Activated effector memory CD4-positive, alpha-beta T cell treated with anti-CD3 and anti-CD28 coated beads, Interleukin-2, amount 50 U/mL, for 16 hours (primary cell): ENCODE results near the gene RUNX3.

Experiments used
- DNase-seq: peaks from one replicate; pipeline ENCODE4 v3.0.0-alpha.2; 2020

RUNX3 gene

DNA sequence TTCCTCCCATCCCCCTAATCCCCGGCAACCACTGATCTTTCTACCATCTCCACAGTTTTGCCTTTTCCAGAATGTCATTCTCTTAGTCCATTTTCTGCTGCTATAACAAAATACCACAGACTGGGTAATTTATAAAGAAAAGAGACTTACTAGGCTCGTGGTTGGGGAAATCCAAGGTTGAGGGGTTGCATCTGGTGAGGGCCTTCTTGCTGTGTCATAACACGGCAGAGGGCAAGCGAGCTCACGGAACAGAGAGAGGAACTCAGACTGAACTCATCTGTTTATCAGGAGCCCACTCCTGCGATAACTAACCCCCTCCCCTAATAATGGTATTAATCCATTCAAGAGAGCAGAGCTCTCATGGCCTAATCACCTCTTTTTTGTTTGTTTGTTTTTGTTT lies 52.0 kb downstream of the RUNX3 start:
- no peak for DNase-seq

DNA sequence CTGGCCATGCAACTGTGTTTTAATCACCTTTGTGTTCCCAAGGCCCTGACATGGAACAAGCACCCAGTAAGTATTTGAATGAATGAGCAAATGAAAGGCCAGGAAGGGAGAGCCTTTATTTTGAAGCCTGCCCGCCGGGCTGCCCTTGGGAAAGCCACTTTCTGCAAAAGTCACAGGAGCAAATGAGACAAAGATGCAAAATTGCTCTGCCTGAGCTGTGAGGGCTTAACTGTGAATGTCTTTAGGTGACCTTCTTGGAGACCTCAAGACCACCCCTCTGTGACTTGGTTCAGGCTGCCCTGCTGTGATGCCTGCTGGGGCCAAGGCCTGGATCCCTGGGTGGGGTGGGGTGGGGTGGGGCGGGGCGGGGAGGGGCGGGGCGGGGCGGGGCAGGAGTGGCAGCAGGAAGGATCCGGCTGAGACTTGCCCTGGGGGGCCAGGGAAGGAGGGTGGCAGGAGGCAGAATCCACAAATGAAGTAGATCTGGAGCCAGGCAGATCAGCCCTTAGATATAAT lies 54.0 kb downstream of the RUNX3 start:
- peak; percentile 41 for DNase-seq

DNA sequence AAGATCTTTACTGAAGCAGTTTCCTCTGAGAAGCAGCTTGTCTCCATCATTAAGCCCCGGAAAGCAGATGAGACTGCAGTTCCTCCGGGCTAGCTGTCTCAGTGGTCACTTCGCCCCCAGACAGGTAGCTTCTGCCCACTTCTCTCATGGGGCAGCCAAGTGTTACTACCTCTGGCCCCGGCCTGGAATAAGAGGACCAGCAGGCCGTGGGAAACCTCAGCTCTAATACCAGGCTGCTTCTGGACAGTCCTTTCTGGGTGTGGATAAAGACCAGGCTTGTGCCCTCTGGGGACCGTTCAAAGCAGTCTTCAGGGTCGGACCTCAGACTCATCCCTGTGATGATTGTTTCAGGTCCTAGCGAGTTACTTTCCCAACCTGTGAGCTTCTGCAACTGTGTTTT lies 54.8 kb downstream of the RUNX3 start:
- DNase-seq, result peak; percentile 38

DNA sequence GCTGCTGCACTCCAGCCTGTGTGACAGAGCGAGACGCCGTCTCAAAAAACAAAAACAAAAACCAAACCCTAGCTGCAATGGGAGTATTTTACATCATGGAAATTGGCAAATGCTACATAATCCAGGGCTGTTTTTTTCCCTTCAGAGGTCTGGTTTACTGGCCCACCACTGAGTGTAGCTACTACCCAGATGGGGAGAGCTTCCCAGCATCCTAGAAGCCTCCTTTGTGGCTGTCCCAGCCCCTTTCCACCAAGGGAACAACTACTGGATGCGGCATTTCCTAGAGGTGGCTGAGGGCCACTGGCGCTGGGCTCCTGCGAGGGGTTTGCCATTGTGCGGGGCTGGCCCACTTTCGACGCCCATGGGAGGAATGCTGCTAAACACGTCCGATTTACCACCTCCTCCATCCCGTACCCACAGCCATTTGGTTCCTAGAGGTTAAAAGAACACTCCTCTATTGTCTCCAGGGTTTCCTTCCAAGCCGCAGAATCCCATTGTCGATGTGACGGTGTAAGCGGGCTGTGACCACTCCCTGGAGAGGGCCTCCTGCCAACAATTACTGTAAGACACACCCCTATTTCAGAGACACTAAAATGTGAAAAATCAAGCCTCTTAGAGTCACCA lies 55.4 kb downstream of the RUNX3 start:
- peak; percentile 41 for DNase-seq

DNA sequence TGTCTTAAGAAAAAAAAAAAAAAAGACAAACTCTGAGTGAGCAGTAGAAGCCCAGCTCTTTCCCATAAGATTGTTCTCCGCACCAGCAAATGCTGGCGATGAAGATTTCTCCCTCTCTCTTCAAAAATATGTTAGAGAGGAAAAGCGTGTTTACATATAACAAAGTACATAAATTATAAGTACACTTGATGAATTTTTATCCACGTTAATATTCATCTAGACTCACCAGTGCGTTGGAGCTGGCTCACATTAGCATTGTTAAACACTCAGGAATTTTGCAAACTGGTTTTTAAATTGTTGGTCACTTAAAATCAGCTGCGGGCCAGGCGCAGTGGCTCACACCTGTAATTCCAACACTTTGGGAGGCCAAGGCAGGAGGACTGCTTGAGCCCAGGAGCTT lies 56.0 kb downstream of the RUNX3 start:
- DNase-seq, result no peak

DNA sequence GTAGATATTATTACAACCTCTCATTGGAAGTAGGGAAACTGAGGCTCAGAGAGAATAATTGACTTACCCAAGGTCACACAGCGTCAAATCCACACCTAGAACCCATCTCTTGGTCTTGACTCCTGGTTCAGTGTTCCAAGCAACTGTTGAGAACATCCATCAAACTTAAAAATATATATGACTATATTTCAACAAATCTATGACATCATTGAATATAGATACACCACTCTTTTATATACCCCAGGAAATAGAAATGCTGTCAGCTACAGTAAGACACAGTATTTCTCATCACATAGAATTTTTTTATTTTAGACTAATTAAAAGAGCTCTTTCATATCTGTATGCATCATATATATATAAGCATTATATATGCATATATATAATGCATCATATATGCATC lies 56.9 kb downstream of the RUNX3 start:
- DNase-seq, result no peak

DNA sequence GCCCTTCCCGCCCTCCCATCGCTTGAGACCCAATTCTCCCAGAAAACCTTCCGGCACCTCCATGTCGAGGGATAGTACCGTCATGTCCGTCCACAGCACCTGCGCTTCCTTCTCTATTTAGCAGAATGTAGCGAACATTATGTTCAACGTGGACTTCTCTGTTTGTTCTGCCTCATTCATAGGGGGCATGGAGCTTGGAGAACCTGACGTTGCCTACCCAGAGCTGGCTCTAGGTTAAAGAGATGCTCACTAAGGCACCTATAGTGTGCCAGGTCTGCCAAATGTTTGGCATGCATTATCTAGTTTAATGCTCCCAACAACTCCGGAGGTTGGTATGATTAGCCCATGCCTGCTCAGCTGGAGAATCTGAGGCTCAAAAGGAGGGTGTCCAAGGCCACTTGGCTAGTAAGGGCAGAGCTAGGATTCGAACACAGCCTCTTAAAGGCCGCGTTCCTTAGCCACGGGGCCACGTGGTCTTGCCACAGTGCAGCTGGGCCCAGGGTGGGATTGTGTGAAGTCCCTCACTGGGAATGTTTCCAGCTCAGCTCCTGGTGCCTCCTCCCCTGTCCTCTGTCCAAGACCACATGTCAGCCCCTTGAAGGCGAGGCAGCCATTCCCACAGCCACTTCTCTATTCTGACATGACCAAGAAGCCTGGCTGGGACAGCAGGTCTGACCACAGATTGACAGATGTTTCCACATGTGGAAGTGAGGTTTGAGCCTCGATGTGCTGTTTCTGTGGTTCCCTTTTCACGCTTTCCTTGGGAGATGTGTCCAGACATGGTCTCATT lies 57.8 kb downstream of the RUNX3 start:
- peak; percentile 57 for DNase-seq

DNA sequence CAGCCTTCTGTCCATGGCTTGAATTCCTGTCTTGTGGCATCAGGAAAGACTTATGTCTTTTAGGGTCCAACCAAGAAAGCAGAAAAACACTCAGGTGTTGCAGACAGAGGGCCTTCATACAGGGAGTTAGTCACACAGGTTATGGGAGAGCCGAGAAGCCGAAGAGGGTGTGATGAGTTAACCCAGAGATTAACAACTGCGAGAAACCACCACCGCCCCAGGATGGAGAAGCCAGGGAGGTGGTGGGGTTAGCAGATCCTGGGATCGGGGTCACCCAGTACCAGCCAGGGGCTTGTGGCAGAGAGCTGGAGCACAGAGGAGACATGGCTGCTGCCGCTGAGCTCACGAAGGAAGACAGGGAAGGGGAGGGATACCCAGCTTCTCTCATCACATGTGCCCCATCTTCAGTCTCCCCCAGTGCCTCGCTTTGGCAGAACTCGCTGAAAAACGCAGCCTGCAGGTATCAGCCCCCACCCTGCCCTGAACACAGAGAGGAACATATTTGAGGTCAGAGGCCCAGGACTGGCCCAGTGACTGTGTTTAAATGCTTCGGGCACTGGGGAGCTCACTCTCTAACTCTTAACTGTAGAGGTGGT lies 58.7 kb downstream of the RUNX3 start:
- DNase-seq, result peak; percentile 30

DNA sequence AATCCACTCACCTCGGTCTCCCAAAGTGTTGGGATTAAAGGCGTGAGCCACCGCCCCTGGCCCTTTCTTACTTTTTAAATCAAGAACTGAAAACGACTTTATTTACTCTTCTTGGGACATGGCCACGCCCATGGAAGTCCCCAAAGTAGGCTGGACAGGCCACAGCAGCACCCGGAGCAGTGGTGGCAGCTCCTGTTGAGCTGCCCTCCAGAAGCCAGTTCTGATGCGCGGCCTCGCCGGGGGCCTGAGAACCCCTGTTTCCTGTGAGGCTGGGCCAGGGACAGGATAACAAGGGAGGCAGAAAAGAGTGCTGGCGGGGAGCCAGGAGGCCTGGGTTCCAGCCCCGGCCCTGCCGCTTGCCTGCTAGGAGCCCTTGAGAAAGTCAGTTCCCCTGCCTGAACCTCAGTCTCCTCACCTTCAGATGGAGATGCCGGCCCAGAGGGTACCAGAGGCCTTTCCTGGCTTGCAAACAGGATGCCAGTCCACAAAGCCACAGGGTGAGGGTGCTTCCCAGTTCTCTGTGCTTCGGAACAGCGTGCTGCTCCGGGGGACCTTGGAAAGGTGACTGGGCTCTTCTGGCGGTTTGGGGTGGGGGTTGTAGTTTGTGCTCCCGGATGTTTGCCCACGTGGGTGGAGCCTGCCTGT lies 59.4 kb downstream of the RUNX3 start:
- DNase-seq, result peak; percentile 63

DNA sequence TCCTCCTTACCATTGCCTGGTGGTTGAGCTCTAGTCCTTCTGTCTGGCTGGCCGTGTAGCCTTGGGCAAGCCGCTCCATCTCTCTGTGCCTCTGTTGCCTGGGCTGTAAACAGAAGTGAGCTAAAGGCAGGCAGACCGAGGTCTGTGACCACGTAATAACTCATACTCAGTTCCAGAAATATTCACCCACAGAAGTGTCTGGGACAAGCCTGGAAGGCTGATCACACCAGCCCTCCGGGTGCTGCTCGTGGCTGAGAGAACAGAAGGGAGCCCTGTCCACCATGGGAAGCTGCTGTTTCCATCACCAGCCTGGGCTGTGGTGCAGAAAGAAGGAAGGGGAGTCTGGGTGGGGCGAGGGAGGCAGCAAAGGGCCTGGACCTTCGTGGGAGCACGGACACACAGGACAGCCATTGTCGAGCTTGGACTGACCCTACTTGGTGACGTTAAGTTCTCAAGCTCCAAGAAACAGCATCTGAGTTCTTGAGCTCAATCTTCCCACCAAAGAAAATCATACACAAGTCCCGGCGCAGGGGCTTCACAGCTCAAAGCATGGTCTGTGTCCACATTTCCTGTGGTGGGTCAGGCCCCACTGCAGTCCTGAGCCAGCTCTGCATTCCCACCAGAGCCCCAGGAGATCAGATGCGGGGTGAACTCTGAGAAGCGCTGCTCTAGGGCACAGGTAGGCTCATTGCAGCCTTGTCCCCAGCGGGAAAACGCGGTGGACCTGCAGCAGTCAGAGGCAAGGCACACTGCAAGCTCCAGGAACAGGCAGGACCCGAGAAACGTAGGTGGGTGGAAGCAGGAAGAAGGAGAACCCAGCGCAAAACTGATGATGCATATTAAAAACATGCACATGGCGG lies 61.8 kb downstream of the RUNX3 start:
- no peak for DNase-seq

DNA sequence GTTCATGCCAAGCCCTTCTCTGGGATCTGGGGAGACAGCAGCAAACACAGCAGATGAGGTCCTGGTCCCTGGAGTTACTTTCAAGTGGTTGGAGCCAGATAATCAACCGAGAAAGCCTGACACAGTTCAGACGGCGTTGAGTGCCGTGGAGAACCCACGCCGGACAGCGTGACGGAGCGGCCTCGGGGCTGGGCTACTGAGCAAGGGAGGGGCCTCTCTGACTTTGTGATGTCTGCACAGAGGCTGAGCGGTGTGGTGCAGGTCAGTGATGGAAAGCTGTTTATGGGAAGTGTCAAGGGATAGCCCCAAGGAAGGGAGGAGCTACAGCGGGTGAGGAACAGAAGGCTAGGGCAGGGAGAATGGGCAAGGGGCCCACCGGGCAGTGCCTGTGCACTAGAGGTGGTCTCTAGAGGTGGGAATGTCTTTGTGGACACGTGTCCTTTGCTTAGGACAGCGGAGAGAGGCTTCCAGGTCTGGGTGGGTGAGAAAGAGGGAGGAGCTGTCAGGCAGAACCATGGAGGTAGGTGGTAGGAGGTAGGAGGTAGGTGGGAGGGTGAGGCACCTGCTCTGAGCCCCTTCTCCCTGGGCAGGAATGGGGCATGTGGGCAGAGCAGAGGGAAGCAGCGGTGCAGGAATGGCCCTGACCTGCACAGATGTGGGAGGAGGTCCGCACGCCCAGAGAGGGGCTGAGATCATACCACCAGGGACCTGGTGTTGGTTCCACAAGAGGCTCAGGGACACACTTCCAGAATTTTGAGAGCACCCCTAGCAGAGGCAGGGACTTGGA lies 62.8 kb downstream of the RUNX3 start:
- no peak for DNase-seq

DNA sequence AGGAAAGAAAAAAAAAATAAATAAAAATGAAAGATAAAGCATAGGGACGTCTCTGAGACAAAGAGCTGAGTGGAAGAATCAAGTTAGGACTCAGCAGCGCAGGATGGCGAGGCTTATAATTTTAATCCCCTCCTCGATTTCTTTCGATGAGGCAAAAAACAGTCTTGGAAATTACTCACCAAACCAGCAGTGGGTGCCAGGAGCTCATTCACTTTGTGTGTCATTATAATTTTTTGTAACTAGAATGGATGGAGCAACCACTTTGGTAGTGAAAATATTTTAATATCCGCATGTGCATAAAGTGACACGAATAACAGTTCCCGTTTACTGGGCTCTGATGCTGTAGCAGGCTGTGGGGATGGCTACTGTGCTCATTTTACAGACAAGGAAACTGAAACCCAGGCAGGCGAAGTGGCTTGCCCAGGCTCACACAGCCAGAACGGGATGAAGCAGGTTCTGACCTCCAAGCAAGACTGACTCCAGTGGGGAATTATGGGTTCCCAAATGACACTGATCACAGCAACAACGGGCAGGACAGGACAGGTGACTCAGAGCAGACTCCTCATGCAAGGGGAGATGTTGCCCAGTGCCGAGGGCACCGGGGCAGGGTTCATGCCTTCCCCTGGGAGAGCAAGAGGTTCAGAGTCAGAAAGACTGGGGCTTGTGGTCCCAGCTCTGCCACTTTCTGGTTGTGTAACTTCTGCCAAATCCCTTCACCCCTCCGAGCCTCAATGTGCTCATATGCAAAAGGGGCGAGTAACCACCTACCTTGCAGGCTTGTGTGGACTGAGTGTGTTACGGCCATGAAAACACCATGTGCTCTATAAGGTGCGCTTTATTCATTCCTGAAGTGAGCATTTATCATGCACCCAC lies 63.6 kb downstream of the RUNX3 start:
- DNase-seq, result no peak

DNA sequence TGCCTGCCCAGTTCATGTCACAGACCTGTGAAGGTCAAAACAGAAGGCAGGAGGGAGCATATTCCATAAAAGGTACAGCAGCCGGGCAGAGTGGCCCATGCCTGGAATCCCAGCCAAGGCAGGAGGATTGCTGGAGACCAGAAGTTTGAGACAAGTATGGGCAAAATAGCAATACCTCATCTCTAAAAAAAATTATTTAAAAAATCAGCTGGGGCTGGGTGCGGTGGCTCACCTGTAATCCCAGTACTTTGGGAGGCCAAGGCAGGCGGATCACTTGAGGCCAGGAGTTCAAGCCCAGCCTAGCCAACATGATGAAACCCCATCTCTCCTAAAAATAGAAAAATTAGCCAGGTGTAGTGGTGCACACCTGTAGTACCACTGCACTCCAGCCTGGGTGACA lies 64.5 kb downstream of the RUNX3 start:
- DNase-seq, result no peak

DNA sequence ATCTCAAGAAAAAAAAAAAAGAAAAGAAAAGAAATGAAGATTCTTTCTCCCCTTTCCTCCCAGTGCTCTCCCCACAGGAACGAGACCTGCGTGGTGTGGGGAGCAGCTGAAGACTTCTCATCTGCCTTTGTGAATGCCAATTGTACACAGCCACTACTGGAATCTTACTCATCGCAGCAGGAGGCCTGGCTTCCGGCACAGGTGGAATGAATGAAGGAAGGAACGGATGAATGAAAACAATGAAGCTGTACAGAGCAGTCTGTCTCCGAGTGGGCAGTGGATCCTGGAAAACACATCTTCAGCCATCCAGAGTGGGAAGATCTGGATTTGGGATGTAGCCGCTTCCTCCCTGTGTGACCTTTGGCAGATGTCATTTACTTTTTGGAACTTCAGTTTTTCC lies 64.9 kb downstream of the RUNX3 start:
- DNase-seq, result no peak

DNA sequence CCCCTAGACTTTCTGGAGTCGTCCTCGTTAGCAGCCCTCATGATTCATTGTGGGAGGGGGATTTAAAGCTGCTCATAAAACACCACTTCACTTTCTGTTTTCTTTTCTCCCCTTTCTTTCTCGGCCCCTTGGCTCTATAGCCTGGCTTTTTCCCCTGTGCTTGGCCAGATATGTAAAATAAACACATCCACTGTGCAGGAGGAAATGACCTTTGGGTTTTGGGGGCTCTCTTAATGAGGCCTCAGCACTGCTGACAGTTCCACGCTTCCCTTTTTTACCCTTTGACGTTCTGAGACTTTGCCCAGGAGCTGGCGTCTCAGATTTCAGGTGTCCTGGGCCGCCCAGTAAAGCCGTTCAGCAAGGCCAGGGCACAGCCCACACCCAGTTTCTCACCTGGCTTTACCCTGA lies 65.7 kb downstream of the RUNX3 start:
- no peak for DNase-seq

DNA sequence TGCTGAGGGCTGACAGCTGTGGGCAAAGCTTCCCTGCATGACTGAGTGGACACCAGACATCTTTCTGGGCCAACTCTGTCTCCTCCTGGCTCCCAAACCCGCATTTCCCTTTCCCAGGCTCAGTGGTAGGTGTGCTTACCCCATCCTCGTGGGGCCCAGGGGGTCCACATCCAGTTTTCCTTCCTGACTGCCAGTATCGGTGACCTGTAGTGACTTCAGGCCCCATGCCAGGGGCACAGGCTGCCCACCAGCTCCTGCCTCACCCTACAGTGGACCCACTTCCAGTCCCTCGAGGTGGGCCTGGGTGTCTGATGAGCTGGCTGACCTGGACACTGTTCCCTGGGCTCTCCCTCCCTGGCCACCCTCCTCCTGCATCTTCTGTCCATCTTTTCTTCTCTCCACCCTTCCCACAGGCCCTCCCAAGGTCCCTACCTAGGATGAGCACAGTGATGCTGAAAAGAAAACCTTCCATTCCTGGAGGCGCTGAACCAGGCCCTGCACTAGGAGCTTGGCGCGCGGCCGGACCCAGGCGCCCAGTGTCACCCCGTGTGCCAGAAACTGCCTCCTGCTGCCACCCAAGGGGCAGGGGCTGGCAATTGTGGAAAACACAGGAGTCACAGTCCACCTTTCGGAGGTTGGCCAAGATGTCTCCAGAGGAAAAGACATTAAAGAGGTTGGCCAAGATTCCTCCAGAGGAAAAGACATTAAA lies 67.1 kb downstream of the RUNX3 start:
- no peak for DNase-seq

DNA sequence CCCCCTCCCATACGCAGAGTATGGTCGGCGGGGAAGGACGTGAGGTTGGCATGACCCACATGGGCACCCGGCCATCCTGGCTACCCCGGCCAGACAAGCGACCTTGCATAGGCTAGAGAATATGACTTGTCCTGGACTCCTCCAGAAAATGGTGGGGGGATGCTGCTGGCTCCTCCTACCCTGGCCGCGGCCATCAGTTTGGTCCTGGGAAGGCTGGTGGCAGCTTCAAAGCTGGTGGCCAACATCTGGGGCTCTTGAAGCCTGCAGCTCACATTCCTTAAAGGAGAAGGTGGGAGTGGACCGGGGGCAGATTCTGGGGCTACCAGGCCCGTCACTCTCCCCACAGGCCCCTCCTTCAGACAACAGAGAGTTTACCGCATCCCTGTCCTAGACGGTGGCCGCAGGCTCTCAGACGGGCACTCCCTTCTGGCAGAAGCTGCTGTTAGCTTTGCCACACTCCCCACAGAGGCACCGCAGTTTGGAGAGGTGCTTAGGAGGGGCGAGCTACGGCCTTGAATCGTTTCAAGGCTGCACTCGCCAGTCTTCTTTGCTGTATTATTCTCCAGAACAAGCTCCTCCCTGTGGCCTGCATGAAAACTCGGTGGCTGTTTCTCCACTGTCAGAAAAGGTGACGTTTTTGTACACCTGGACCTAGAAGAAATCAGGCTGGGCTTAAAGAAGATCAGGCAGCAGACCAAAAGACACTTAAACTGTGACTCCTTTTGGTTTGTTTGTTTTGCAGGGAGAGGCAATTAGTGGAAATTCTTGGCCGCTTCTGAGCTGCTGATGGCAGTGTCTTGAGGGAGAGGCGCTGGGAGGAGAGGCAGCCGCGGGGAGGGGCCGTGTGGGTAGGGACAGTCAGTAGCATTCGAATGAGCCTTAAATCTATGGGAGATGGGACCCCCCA lies 68.0 kb downstream of the RUNX3 start:
- DNase-seq, result no peak

DNA sequence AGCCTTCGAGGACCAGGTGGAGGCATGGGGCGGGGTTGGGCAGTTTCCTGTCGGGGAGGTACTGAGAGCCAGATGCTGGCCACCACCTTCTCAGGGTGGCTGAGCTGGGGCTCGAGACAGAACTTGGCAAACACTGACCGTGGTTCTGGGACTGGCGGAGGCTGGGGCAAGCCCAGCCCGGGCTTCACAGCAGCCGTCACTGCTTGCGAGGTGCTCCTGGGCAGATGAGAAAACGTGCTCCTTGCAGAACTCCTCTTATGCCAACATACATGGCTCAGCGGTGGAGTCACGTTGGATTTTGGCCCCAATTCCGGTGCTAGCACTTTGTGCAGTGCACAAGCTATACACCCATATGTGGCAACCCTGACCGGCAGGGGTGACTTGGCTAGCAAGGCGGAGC lies 69.2 kb downstream of the RUNX3 start:
- DNase-seq, result no peak
